H1 (cell line): ENCODE measurements around the gene FAN1. TPM values are rescaled to one million over a fixed set of nuclear protein-coding genes. Genes with fewer than 3 reads are reported as not detected.

Experiments used
- CTCF ChIA-PET: fragments of 300-600 bp; sonication (Branson Sonifier 250); formaldehyde crosslinking; loops from one replicate; lab custom pipeline; 2021; ENCODE audit not compliant: partially characterized antibody; lab: Charles Lee
- POLR2A ChIA-PET: fragments of 300-600 bp; sonication (Branson Sonifier 250); formaldehyde crosslinking; loops from one replicate; lab custom pipeline; 2021; ENCODE audit warnings: inconsistent platforms; ENCODE audit not compliant: partially characterized antibody; lab: Charles Lee
- DNase-seq, 2 experiments: peaks; one replicate each; pipeline versions ENCODE4 v3.0.0 to v3.0.0-alpha.2; 2010 to 2022; ENCODE audit warnings: low spot score in 2 of 2, low read depth in 1 of 2, mixed read lengths in 1 of 2
- FAIRE-seq: peaks from 2 replicates; lab custom pipeline; 2011; peaks lifted over from hg19 to GRCh38; lab: Jason Lieb, UNC
- H2AFZ ChIP-seq: 2 replicates; pipeline ENCODE4 v1.8.1; 2012; ENCODE audit warnings: low read length, inconsistent platforms
- H2AK5ac ChIP-seq: 2 replicates; pipeline ENCODE4 v1.6.1; 2013; ENCODE audit warnings: low read depth, low read length
- H2BK120ac ChIP-seq: replicated peaks from 2 replicates; pipeline ENCODE3; 2013; ENCODE audit warnings: low read depth, low read length, inconsistent platforms
- H2BK12ac ChIP-seq: 2 replicates; pipeline ENCODE4 v1.6.1; 2013; ENCODE audit warnings: low read depth, low read length
- H2BK15ac ChIP-seq: 2 replicates; pipeline ENCODE4 v1.6.1; 2013; ENCODE audit warnings: low read length
- H2BK20ac ChIP-seq: 2 replicates; pipeline ENCODE4 v1.6.1; 2013; ENCODE audit warnings: low read length
- H2BK5ac ChIP-seq: 2 replicates; pipeline ENCODE4 v1.6.1; 2013; ENCODE audit warnings: low read depth, low read length
- H3K14ac ChIP-seq: 2 replicates; pipeline ENCODE4 v1.6.1; 2013; ENCODE audit warnings: inconsistent platforms; ENCODE audit not compliant: insufficient read length
- H3K18ac ChIP-seq: 2 replicates; pipeline ENCODE4 v1.6.1; 2013; ENCODE audit warnings: low read length; ENCODE audit errors: extremely low read depth
- H3K23ac ChIP-seq: 2 replicates; pipeline ENCODE4 v1.6.1; 2013; ENCODE audit warnings: inconsistent platforms; ENCODE audit not compliant: insufficient read length
- H3K23me2 ChIP-seq: 2 replicates; pipeline ENCODE4 v1.6.1; 2013; ENCODE audit warnings: low read depth, low read length
- H3K27ac ChIP-seq: 2 replicates; pipeline ENCODE4 v1.6.1; 2011; ENCODE audit warnings: low read depth, low read length, inconsistent platforms
- H3K27me3 ChIP-seq, 4 experiments: replicated peaks in 1 of 4; 1 replicate in 1 of 4; 2 replicates in 3 of 4; pipeline versions ENCODE4 v1.6.1 to v1.8.1; 2011 to 2013; ENCODE audit warnings: low read length in 3 of 4, mild to moderate bottlenecking in 3 of 4, inconsistent platforms in 2 of 4, mixed read lengths in 2 of 4, moderate library complexity in 1 of 4; ENCODE audit not compliant: control insufficient read depth in 3 of 4, insufficient read depth in 3 of 4; ENCODE audit errors: extremely low read depth in 1 of 4
- H3K36me3 ChIP-seq, 4 experiments: 2 replicates each; pipeline versions ENCODE4 v1.6.1 to v1.8.1; 2011 to 2013; ENCODE audit warnings: mild to moderate bottlenecking in 4 of 4, low read length in 3 of 4, moderate library complexity in 2 of 4, control low read depth in 1 of 4, inconsistent platforms in 1 of 4; ENCODE audit not compliant: insufficient read depth in 4 of 4, control insufficient read depth in 2 of 4
- H3K4ac ChIP-seq: replicated peaks from 2 replicates; pipeline ENCODE3; 2013; ENCODE audit warnings: low read length, low read depth, mixed read lengths, inconsistent platforms; ENCODE audit not compliant: insufficient read length
- H3K4me1 ChIP-seq, 4 experiments: replicated peaks in 1 of 4; 1 replicate in 1 of 4; 2 replicates in 3 of 4; pipeline versions ENCODE4 v1.6.1 to v1.8.1; 2011 to 2013; ENCODE audit warnings: low read length in 3 of 4, inconsistent platforms in 2 of 4, mixed read lengths in 1 of 4; ENCODE audit not compliant: insufficient read depth in 4 of 4, control insufficient read depth in 3 of 4
- H3K4me2 ChIP-seq, 2 experiments: 2 replicates each; pipeline versions ENCODE4 v1.6.1 to v1.8.1; 2011 to 2013; ENCODE audit warnings: low read depth in 2 of 2, low read length in 2 of 2, control low read depth in 1 of 2, inconsistent platforms in 1 of 2, mild to moderate bottlenecking in 1 of 2; ENCODE audit not compliant: insufficient read depth in 1 of 2
- H3K4me3 ChIP-seq, 4 experiments: fragments of 200-600, 300-600 bp in 1 of 4; sonication (generic), shearing (Covaris generic), sonication (Bioruptor Twin) in 1 of 4; 2 replicates each; pipeline versions ENCODE4 v1.5.1 to v1.8.1; 2011 to 2016; ENCODE audit warnings: low read length in 4 of 4, low read depth in 3 of 4, control low read depth in 2 of 4, inconsistent platforms in 2 of 4, mild to moderate bottlenecking in 2 of 4, mixed read lengths in 1 of 4, moderate library complexity in 1 of 4; ENCODE audit not compliant: insufficient read depth in 2 of 4; ENCODE audit errors: extremely low read depth in 1 of 4
- H3K56ac ChIP-seq: replicated peaks from 2 replicates; pipeline ENCODE3; 2013; ENCODE audit warnings: low read depth, mild to moderate bottlenecking, mixed read lengths, low read length, inconsistent platforms; ENCODE audit not compliant: insufficient read length
- H3K79me1 ChIP-seq: 2 replicates; pipeline ENCODE4 v1.6.1; 2013; ENCODE audit warnings: low read depth, low read length, control low read depth
- H3K79me2 ChIP-seq, 2 experiments: 2 replicates each; pipeline versions ENCODE4 v1.6.1 to v1.8.1; 2012 to 2013; ENCODE audit warnings: low read length in 2 of 2, mild to moderate bottlenecking in 2 of 2, inconsistent platforms in 1 of 2; ENCODE audit not compliant: insufficient read depth in 2 of 2, control insufficient read depth in 1 of 2
- H3K9ac ChIP-seq, 4 experiments: replicated peaks in 1 of 4; 1 replicate in 1 of 4; 2 replicates in 3 of 4; pipeline versions ENCODE4 v1.6.1 to v1.8.1; 2011 to 2013; ENCODE audit warnings: low read depth in 3 of 4, low read length in 3 of 4, control low read depth in 2 of 4, mild to moderate bottlenecking in 2 of 4, moderate library complexity in 2 of 4, inconsistent platforms in 1 of 4; ENCODE audit errors: extremely low read depth in 1 of 4
- H3K9me3 ChIP-seq, 2 experiments: 2 replicates each; pipeline versions ENCODE4 v1.6.1 to v1.8.1; 2012 to 2013; ENCODE audit warnings: mild to moderate bottlenecking in 2 of 2, moderate library complexity in 2 of 2, control low read depth in 1 of 2, inconsistent platforms in 1 of 2, low read depth in 1 of 2, low read length in 1 of 2, mixed read lengths in 1 of 2; ENCODE audit not compliant: insufficient read depth in 2 of 2
- H4K20me1 ChIP-seq, 2 experiments: replicated peaks in 1 of 2; 2 replicates each; pipeline versions ENCODE3 to v1.8.1; 2011 to 2013; ENCODE audit warnings: inconsistent platforms in 2 of 2, low read length in 2 of 2, mild to moderate bottlenecking in 1 of 2; ENCODE audit not compliant: insufficient read depth in 2 of 2, control insufficient read depth in 1 of 2
- H4K5ac ChIP-seq: 2 replicates; pipeline ENCODE4 v1.6.1; 2013; ENCODE audit warnings: low read length, low read depth, mixed read lengths, inconsistent platforms; ENCODE audit not compliant: insufficient read length
- H4K8ac ChIP-seq: 2 replicates; pipeline ENCODE4 v1.8.0; 2013; ENCODE audit warnings: mild to moderate bottlenecking, moderate library complexity, low read length, inconsistent platforms; ENCODE audit not compliant: insufficient read depth; ENCODE audit errors: extremely low read depth
- H4K91ac ChIP-seq: replicated peaks from 2 replicates; pipeline ENCODE3; 2013; ENCODE audit warnings: low read length, mixed read lengths, inconsistent platforms; ENCODE audit not compliant: insufficient read length
- CREB1 ChIP-seq: IDR thresholded peaks from 2 replicates; pipeline ENCODE4 v1.6.1; 2012; ENCODE audit warnings: inconsistent platforms
- WGBS, 2 experiments: shearing (Covaris generic) in 1 of 2; methylation state at CpG; one replicate each; pipeline versions ENCODE4 v1.1.6 to v1.1.7; 2013 to 2015; ENCODE audit warnings: low lambda C conversion rate in 2 of 2, mixed read lengths in 2 of 2, inconsistent platforms in 1 of 2, low coverage in 1 of 2, missing lambda C conversion rate in 1 of 2; ENCODE audit not compliant: insufficient replicate concordance in 2 of 2, insufficient coverage in 1 of 2, insufficient read length in 1 of 2; ENCODE audit errors: extremely low coverage in 1 of 2, missing lambda C conversion rate in 1 of 2; 5-methylcytosine and 5-hydroxymethylcytosine counted together
- polyA plus RNA-seq, 7 experiments: library from polyadenylated mRNA; depleted of rRNA in 3 of 7; stranded (reverse) in 5 of 7; unstranded in 2 of 7; fragments of >200 nt in 5 of 7; fragments of 200-250 nt in 2 of 7; gene quantifications; 1 replicate in 5 of 7; 2 replicates in 1 of 7; 4 replicates in 1 of 7; pipeline versions ENCODE4 v1.2.1 to v1.2.3, GENCODE V29; 2011 to 2013; ENCODE audit warnings: missing spikeins in 2 of 7, mixed read lengths in 2 of 7
- total RNA-seq: library from RNA; stranded (reverse); fragmentation: NEBNext Ultra II Directional; extraction: Animal tissue kit (Norgen Biotek cat#: 25700); gene quantifications from 2 replicates; pipeline ENCODE4 v1.2.1, GENCODE V29; 2021
- TF ChIP-seq, protein P1 (sequence below): IDR thresholded peaks from 2 replicates; pipeline ENCODE4 v1.6.1; 2012; ENCODE audit warnings: inconsistent platforms

Gene FAN1
- total and polyA plus RNA-seq, 2 of the 8 experiments (the other 6 are each of a cell fraction or from before 2014, with no cell fraction given) = 8.6 to 24.9 TPM

- Histone ChIP-seq H3K4me2 (no peak overlapping the region), H3K36me3 (peaks cover 2 to 59% (median 15%) of the 10 kb centered on the region in 4 experiments)
- CTCF ChIA-PET = interaction anchor here (0.6 to 1.9 kb wide), 11 partner anchors 9 to 400 kb away, joined by 3 to 8 read pairs (median 3); partner anchors contain the start of gene FAN1
These were observed 14.0 kb downstream of the FAN1 start for GRCh38 chr15:30917675-30918074.

More at GRCh38 chr15:30917675-30918074, 14.0 kb downstream of the FAN1 start:
- Histone ChIP-seq H3K4ac (no peak overlapping the region), H2BK15ac (no peak overlapping the region), H3K4me1 (peaks cover 7 to 12% (median 10%) of the 10 kb centered on the region in 4 experiments), H4K91ac (no peak overlapping the region), H2AFZ (no peak overlapping the region), H4K8ac (no peak overlapping the region), H2BK12ac (no peak overlapping the region), H3K23ac (no peak overlapping the region), H2BK20ac (no peak overlapping the region), H2BK120ac (no peak overlapping the region), H3K56ac (no peak overlapping the region), H3K18ac (no peak overlapping the region), H3K9me3 (no peaks in the 10 kb centered on the region), H3K23me2 (no peaks in the 10 kb centered on the region), H2AK5ac (no peak overlapping the region), H3K9ac (no peak overlapping the region), H3K27ac (no peak overlapping the region), H3K79me1 (0 out of 2 replicates have a peak, but pooled peaks cover 4% of the 10 kb centered on the region), H4K20me1 (peaks cover 0 to 3% of the 10 kb centered on the region in 2 experiments), H4K5ac (no peak overlapping the region), H3K14ac (no peak overlapping the region), H2BK5ac (no peak overlapping the region), H3K27me3 (no peaks in the 10 kb centered on the region), H3K79me2 (no peaks in the 10 kb centered on the region; a peak in 1 of 4 replicates), H3K4me3 (no peak overlapping the region)
- POLR2A ChIA-PET = no interaction called here
- DNase-seq (no peak), FAIRE-seq (no peak)
- WGBS, 2 experiments = 94% methylated on average over 1 of the region's 1 CpG; no CpG with 5 or more reads in 1 of the 2 experiments
- TF ChIP-seq CREB1 = no peak
- TF ChIP-seq, protein P1, sequence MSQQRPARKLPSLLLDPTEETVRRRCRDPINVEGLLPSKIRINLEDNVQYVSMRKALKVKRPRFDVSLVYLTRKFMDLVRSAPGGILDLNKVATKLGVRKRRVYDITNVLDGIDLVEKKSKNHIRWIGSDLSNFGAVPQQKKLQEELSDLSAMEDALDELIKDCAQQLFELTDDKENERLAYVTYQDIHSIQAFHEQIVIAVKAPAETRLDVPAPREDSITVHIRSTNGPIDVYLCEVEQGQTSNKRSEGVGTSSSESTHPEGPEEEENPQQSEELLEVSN = no peak
